GM18951 (cell line): Measurements from ENCODE around the gene FOXS1.

Source experiments
- POLR2A ChIP-seq: IDR thresholded peaks from 4 replicates; pipeline ENCODE4 v1.6.1; 2011; ENCODE audit warnings: mild to moderate bottlenecking; ENCODE audit not compliant: insufficient read length, insufficient read depth; ENCODE audit errors: extremely low read depth
- in situ Hi-C: fragments of 300-500 bp; cut with MboI; formaldehyde crosslinking; loops from one replicate; pipeline ENCODE4 v1.12.0; 2022; ENCODE audit warnings: low sequenced_read_pairs, mixed read lengths, inconsistent platforms; ENCODE audit not compliant: unreplicated experiment

Gene FOXS1

GRCh38 chr20:31803552-31804291 is 41.7 kb downstream of the FOXS1 start:
- in situ Hi-C loops, result no loop called here

GRCh38 chr20:31801508-31801907 is 43.9 kb downstream of the FOXS1 start:
- in situ Hi-C loops, result no loop called here
- TF ChIP-seq POLR2A, result no peak

More at GRCh38 chr20:31803552-31804291, 41.7 kb downstream of the FOXS1 start:
- TF ChIP-seq POLR2A, result no peak

GRCh38 chr20:31797364-31797763 is 48.0 kb downstream of the FOXS1 start:
- in situ Hi-C loops, result no loop called here
- no peak for TF ChIP-seq POLR2A
